ENCODE data around the gene GLRX. TPM values are rescaled to one million over a fixed set of nuclear protein-coding genes. Genes with fewer than 3 reads are reported as not detected.

Gene GLRX
- total and polyA plus RNA-seq, 10 of the 15 experiments (the other 5 are each of a cell fraction or from before 2014, with no cell fraction given): 63.0 to 366 (median 186) TPM

GRCh38 chr5:95803271-95804148, 19.0 kb downstream of the GLRX start:
- Histone ChIP-seq H4K20me1 (ENCODE audit: control insufficient read depth, insufficient read depth) (no peaks in the 10 kb centered on the region), H3K79me2 (ENCODE audit: control insufficient read depth, insufficient read depth, low read length) (no peaks in the 10 kb centered on the region), H3K4me2 (ENCODE audit: control insufficient read depth, insufficient read depth) (no peak overlapping the region), H3K9me3 (replicated peaks; ENCODE audit: control insufficient read depth, insufficient read depth, low read length) (no peaks in the 10 kb centered on the region; the same call in 1 of the 3 replicates), H3K9ac (ENCODE audit: control insufficient read depth, insufficient read depth, low read length) (no peak overlapping the region), H2AFZ (ENCODE audit: control insufficient read depth, low read depth, low read length) (no peak overlapping the region), H3K4me3 (no peak overlapping the region), H3K4me1 (ENCODE audit: control insufficient read depth, insufficient read depth, low read length) (peaks cover 11% of the 10 kb centered on the region), H3K36me3 (ENCODE audit: control insufficient read depth in 2 of 2, insufficient read depth in 2 of 2, low read length in 1 of 2) (no peaks in the 10 kb centered on the region), H3K27ac (ENCODE audit: control insufficient read depth, insufficient read depth) (no peak overlapping the region), H3K27me3 (replicated peaks in 1 of 2; ENCODE audit: control insufficient read depth in 2 of 2, insufficient read depth in 2 of 2, low read length in 1 of 2) (no peaks in the 10 kb centered on the region)
- SMC1A ChIA-PET (ENCODE audit: uncharacterized antibody, unreplicated experiment): interaction anchor here (1.4 to 10.4 kb wide), 5 partner anchors 10 to 37 kb away, joined by 5 to 217 read pairs (median 13); partner anchors contain the start of gene GLRX
- no peak for ATAC-seq
- TF ChIP-seq ZZZ3 (IDR thresholded peaks at IDR 0.05; ENCODE audit: control insufficient read depth, insufficient read length, low read depth) (no peak), NR2C2 (IDR thresholded peaks at IDR 0.05; ENCODE audit: borderline replicate concordance, control insufficient read depth, insufficient read length, low read depth) (no peak), NFIC (IDR thresholded peaks at IDR 0.05; ENCODE audit: low read depth, low read length) (no peak), BCL11A (IDR thresholded peaks at IDR 0.05; ENCODE audit: low read depth, low read length) (no peak), CHD4 (IDR thresholded peaks at IDR 0.05) (no peak), FOXK2 (IDR thresholded peaks at IDR 0.05) (no peak), SIX5 (IDR thresholded peaks at IDR 0.05; ENCODE audit: low read depth, low read length, severe bottlenecking) (no peak), RAD21 (IDR thresholded peaks at IDR 0.05; ENCODE audit: insufficient read depth, low read depth, low read length) (no peak), ZBTB4 (CRISPR knock-in tag; IDR thresholded peaks at IDR 0.05) (no peak), NR2F1 (conservative IDR thresholded peaks at IDR 0.05) (no peak)
- intact Hi-C loops (cut with micrococcal nuclease; ENCODE audit: unreplicated experiment): no loop called here
- WGBS (ENCODE audit: insufficient coverage, insufficient replicate concordance, low lambda C conversion rate, missing lambda C conversion rate): 86% methylated on average over 6 of the region's 6 CpGs
- DNase-seq (ENCODE audit: low read depth, low spot score): no peak
- in situ Hi-C loops (cut with MboI): no loop called here
- CTCF ChIA-PET: interaction anchor here (0.6 to 2.6 kb wide), 4 partner anchors 19 to 44 kb away, joined by 3 to 14 read pairs (median 4); partner anchors contain the start of gene GLRX
- FAIRE-seq: no peak
- POLR2A ChIA-PET: interaction anchor here (0.6 kb wide), 1 partner anchor 82 kb away, joined by 4 read pairs; no protein-coding TSS in a partner anchor
- RAD21 ChIA-PET (ENCODE audit: unreplicated experiment): interaction anchor here (0.9 to 2.0 kb wide), 5 partner anchors 22 to 159 kb away, joined by 3 to 5 read pairs (median 3); no protein-coding TSS in a partner anchor
- no TSS peak for BruUV-seq (replicated peaks)
